Measurements from ENCODE around the gene DPY19L1. TPM values are rescaled to one million over a fixed set of nuclear protein-coding genes. Genes with fewer than 3 reads are reported as not detected.

The DPY19L1 gene
- total and polyA plus RNA-seq, 9 donors, result 14.7 to 34.0 (median 21.2) TPM

DNA sequence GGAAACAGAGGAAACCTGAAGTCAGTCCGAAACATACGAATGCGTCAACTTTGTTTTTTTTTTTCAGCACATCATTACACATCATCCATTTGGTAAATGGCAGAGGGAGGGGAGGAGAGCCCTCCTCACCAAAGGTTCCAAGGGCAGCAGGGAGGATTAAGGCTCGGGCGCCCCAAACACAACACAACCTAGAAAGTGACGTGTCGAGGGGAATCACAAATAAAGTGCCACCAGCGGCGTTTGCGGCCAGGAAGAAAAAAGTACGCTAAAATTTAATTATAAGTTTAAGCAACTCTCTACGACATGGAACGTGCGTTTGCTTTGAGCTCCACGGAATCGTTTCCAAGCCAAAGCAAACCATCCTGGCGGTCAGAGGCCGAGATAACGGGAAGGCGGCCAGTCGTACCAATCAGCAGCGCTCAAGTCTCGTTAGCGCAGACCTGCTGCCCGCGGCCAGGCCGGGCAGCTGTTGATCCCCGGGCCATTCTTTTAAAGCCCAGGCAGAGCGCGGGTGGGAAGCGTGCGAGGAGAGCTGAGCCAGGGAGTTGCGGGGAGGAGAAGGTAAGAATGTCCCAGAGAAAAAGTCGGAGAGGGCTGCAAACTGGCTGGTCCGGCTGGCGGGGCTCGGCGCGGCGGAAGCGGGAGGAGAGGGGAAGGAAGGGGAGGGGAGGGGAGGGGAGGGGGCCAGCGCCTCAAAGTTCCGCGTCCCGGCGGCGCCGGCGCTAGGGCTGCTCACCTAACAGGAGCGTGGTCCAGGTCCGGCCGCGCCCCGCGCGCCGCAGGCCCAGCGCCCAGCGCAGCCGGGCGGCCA lies 719 bp downstream of the DPY19L1 start:
- peak overlapping the region; percentile 70 for H3K4me3 ChIP-seq (ENCODE audit: low read length)
- peak overlapping the region; percentile 84 for H3K27ac ChIP-seq (ENCODE audit: low read length)
- under 1% methylated on average over 50 of the region's 61 CpGs for WGBS (ENCODE audit: insufficient coverage)
- H3K27me3 ChIP-seq (ENCODE audit: control insufficient read depth, insufficient read depth, low read length), result no peaks in the 10 kb centered on the region
- no peaks in the 10 kb centered on the region for H3K36me3 ChIP-seq (ENCODE audit: control insufficient read depth, insufficient read depth, low read length)
- H3K4me1 ChIP-seq (ENCODE audit: control insufficient read depth, insufficient read depth, low read length), result peaks cover 10% of the 10 kb centered on the region
- no peaks in the 10 kb centered on the region for H3K9me3 ChIP-seq (replicated peaks; ENCODE audit: control insufficient read depth, low read depth, low read length)
- DNase-seq, result peak; percentile 64

DNA sequence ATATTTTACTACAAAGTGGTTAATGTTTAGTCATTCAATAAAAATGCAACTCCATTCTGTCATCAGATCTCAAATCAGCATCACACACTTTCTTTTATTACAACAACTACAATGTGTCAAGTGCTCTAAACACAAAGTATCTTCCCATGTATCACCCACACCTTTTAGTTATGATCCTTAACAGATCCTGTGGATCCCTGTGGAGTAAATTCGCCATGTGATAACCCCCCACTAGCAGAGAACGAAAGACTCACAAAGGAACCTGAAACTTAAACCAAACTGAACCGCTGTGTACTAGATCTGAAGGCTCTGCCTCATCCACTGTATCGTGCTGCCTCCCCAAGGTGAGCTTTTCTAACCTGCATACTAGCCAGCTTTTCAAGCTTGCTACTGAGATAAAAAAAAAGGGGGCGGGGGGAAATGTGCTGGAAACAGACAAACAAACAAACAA lies 1.7 kb downstream of the DPY19L1 start:
- no peaks in the 10 kb centered on the region for H3K36me3 ChIP-seq (ENCODE audit: control insufficient read depth, insufficient read depth, low read length)
- DNase-seq, result peak; percentile 30
- no peaks in the 10 kb centered on the region for H3K9me3 ChIP-seq (replicated peaks; ENCODE audit: control insufficient read depth, low read depth, low read length)
- H3K27me3 ChIP-seq (ENCODE audit: control insufficient read depth, insufficient read depth, low read length), result no peaks in the 10 kb centered on the region
- 24% methylated on average over 2 of the region's 5 CpGs for WGBS (ENCODE audit: insufficient coverage)
- no peak overlapping the region for H3K4me3 ChIP-seq (ENCODE audit: low read length)
- no peak overlapping the region for H3K27ac ChIP-seq (ENCODE audit: low read length)
- H3K4me1 ChIP-seq (ENCODE audit: control insufficient read depth, insufficient read depth, low read length), result peaks cover 10% of the 10 kb centered on the region

DNA sequence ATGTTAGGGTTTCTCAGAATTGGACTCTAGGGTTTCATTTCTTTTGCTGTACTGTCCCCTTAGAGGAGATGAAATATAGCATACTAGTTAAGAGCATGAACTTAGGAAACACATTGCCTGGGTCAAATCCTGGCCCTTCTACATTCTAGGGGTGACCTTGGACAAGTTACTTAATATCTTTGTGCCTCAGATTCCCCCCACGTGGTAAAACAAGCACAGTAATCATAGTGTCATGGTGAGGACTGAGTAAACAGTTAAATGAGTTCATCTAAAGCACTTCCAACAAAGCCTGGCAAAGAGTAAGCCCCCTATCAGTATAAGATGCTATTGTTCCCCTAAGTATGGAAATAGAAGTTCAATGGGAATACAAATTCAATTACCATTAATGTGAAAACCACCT lies 5.1 kb downstream of the DPY19L1 start:
- WGBS (ENCODE audit: insufficient coverage), result no CpG with 5 or more reads among the region's 1 CpG
- H3K4me3 ChIP-seq (ENCODE audit: low read length), result no peak overlapping the region
- no peaks in the 10 kb centered on the region for H3K27me3 ChIP-seq (ENCODE audit: control insufficient read depth, insufficient read depth, low read length)

DNA sequence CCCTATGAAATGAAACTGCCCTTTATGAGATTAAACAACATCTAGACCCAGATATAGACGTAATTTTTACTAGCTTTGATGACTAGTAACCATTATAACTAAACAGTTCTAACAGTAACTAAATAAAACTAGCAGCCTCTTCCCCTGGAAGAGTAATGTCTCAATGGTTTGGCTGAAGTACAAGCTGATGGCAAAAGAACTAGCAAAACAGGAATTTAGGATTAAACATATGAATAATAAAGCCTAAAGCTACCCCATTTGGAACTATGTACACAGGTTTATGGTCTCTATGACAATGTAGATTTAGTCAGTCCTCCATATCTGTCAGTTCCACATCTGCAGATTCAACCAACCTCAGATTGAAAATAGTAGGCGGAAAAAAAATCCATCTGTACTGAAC lies 6.4 kb downstream of the DPY19L1 start:
- DNase-seq, result no peak
- Histone ChIP-seq H3K36me3 (ENCODE audit: control insufficient read depth, insufficient read depth, low read length) (no peaks in the 10 kb centered on the region), H3K4me3 (ENCODE audit: low read length) (no peak overlapping the region), H3K9me3 (replicated peaks; ENCODE audit: control insufficient read depth, low read depth, low read length) (no peaks in the 10 kb centered on the region), H3K4me1 (ENCODE audit: control insufficient read depth, insufficient read depth, low read length) (no peaks in the 10 kb centered on the region), H3K27me3 (ENCODE audit: control insufficient read depth, insufficient read depth, low read length) (no peaks in the 10 kb centered on the region), H3K27ac (ENCODE audit: low read length) (no peak overlapping the region)
- WGBS (ENCODE audit: insufficient coverage), result no CpG with 5 or more reads among the region's 2 CpGs

More for the DNA sequence above, 5.1 kb downstream of the DPY19L1 start:
- no peaks in the 10 kb centered on the region for H3K36me3 ChIP-seq (ENCODE audit: control insufficient read depth, insufficient read depth, low read length)
- no peaks in the 10 kb centered on the region for H3K9me3 ChIP-seq (replicated peaks; ENCODE audit: control insufficient read depth, low read depth, low read length)
- DNase-seq, result no peak
- H3K27ac ChIP-seq (ENCODE audit: low read length), result no peak overlapping the region
- H3K4me1 ChIP-seq (ENCODE audit: control insufficient read depth, insufficient read depth, low read length), result peaks cover 4% of the 10 kb centered on the region

DNA sequence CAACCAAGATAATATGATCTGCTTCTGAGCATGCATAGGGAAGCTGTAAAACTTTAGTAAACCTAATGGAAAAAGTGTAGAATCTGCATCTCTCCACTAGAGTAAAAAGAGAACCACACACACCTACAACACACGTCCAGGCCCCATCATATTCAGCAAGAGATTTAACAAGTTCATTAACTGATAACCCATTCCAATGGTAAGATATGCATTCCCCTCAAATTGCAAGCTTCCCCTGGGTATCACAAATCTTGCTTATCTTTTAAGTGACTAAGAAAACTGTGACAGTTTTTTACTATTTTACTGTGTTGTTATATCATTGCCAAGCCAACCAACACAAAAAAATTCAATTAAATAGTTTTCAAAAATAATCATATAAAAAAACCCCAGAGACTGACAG lies 8.0 kb downstream of the DPY19L1 start:
- no CpG with 5 or more reads among the region's 1 CpG for WGBS (ENCODE audit: insufficient coverage)

DNA sequence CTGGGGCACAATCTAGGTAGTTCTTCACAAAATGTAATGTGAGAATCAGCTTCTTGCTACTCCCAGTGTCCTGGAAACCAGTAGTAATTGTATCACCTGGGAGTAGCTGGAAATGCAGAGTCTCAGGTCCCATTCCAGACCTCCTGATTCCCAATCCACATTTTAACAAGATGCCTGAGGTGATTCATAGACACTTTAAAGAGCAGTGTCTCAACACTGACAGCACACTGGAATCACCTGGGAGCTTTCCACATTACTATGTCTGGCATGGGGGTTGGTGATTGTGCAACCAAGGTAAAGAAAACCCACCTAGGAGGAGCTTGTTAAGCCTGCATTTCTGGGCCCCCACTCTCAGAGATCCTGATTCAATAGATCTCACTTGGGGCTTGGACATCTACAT lies 11.1 kb downstream of the DPY19L1 start:
- no peak for DNase-seq
- H3K9me3 ChIP-seq (replicated peaks; ENCODE audit: control insufficient read depth, low read depth, low read length), result no peaks in the 10 kb centered on the region
- no peak overlapping the region for H3K27ac ChIP-seq (ENCODE audit: low read length)
- H3K4me3 ChIP-seq (ENCODE audit: low read length), result no peak overlapping the region
- H3K27me3 ChIP-seq (ENCODE audit: control insufficient read depth, insufficient read depth, low read length), result no peaks in the 10 kb centered on the region
- no peaks in the 10 kb centered on the region for H3K36me3 ChIP-seq (ENCODE audit: control insufficient read depth, insufficient read depth, low read length)
- no peaks in the 10 kb centered on the region for H3K4me1 ChIP-seq (ENCODE audit: control insufficient read depth, insufficient read depth, low read length)

More for the DNA sequence above, 8.0 kb downstream of the DPY19L1 start:
- no peak for DNase-seq
- Histone ChIP-seq H3K36me3 (ENCODE audit: control insufficient read depth, insufficient read depth, low read length) (no peaks in the 10 kb centered on the region), H3K27me3 (ENCODE audit: control insufficient read depth, insufficient read depth, low read length) (no peaks in the 10 kb centered on the region), H3K27ac (ENCODE audit: low read length) (no peak overlapping the region), H3K4me3 (ENCODE audit: low read length) (no peak overlapping the region), H3K4me1 (ENCODE audit: control insufficient read depth, insufficient read depth, low read length) (no peaks in the 10 kb centered on the region), H3K9me3 (replicated peaks; ENCODE audit: control insufficient read depth, low read depth, low read length) (no peaks in the 10 kb centered on the region)

DNA sequence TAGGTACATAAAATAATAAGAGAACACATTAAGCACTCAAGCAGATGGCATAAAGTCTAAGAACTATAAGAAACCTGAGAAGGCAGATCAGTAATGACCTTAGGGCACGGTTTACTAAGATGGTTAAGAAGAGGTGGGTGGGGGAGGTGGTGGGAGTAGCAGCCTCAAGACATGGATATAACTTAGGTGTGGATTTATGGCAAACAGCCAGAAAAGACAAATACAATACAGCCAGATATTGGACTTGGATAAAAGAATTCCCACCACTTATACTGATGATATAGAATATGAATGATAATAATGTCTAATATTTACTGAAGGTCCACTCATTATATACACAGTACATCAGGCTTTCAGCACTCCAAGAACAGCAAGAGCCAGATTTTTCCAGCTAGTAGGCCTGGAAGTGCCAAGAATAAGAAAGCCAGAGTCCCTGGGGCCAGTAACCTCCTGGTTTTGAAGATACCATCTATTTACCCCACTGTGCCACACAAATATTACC lies 11.9 kb downstream of the DPY19L1 start:
- WGBS (ENCODE audit: insufficient coverage), result 57% methylated on average over 1 of the region's 1 CpG
- no peaks in the 10 kb centered on the region for H3K4me1 ChIP-seq (ENCODE audit: control insufficient read depth, insufficient read depth, low read length)
- H3K27ac ChIP-seq (ENCODE audit: low read length), result no peak overlapping the region
- no peak overlapping the region for H3K4me3 ChIP-seq (ENCODE audit: low read length)
- H3K36me3 ChIP-seq (ENCODE audit: control insufficient read depth, insufficient read depth, low read length), result no peaks in the 10 kb centered on the region
- H3K27me3 ChIP-seq (ENCODE audit: control insufficient read depth, insufficient read depth, low read length), result no peaks in the 10 kb centered on the region
- DNase-seq, result no peak
- H3K9me3 ChIP-seq (replicated peaks; ENCODE audit: control insufficient read depth, low read depth, low read length), result no peaks in the 10 kb centered on the region

DNA sequence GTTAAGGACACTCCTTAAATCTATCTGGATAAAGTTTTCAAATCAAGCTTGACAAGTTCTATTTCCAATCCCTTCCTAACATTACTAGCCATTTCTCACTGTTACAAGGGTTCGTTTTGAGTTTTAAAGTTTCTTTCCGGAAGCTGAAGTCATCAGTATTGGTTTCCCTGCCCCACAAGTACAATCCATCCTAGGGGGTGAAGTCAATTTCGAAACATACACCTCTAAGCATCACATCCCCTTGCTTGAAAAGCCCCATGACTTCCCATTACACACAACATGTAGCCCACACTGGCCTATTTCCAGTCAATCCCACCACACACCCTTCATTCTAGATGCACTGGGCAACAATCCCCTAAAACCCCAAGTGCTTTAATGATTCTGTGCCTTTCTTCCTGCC lies 13.0 kb downstream of the DPY19L1 start:
- Histone ChIP-seq H3K27ac (ENCODE audit: low read length) (no peak overlapping the region), H3K9me3 (replicated peaks; ENCODE audit: control insufficient read depth, low read depth, low read length) (no peaks in the 10 kb centered on the region), H3K36me3 (ENCODE audit: control insufficient read depth, insufficient read depth, low read length) (no peaks in the 10 kb centered on the region), H3K4me3 (ENCODE audit: low read length) (no peak overlapping the region), H3K27me3 (ENCODE audit: control insufficient read depth, insufficient read depth, low read length) (no peaks in the 10 kb centered on the region), H3K4me1 (ENCODE audit: control insufficient read depth, insufficient read depth, low read length) (no peaks in the 10 kb centered on the region)
- no peak for DNase-seq
- WGBS (ENCODE audit: insufficient coverage), result 75% methylated on average over 1 of the region's 3 CpGs

DNA sequence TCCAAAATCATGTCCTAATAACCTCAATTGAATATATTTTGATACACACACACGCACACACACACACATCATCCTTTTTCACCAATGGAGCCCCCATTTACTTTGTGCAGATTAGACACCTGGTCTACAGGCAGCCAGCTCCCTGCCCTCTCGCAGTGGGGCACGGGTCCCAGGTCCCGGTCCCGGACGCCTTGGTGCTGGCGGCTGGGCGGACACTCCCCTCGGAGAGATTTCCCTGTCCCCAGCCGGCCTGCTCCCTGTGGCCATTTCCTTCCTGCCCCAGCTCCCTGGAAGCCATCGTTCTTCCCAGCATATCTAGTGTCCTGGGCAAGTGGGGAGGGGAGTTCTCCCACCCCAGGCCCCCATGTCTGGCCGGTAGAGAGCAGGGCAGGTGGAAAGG lies 14.6 kb downstream of the DPY19L1 start:
- no peaks in the 10 kb centered on the region for H3K36me3 ChIP-seq (ENCODE audit: control insufficient read depth, insufficient read depth, low read length)
- WGBS (ENCODE audit: insufficient coverage), result 88% methylated on average over 5 of the region's 12 CpGs
- no peak overlapping the region for H3K27ac ChIP-seq (ENCODE audit: low read length)
- H3K4me1 ChIP-seq (ENCODE audit: control insufficient read depth, insufficient read depth, low read length), result no peaks in the 10 kb centered on the region
- no peaks in the 10 kb centered on the region for H3K9me3 ChIP-seq (replicated peaks; ENCODE audit: control insufficient read depth, low read depth, low read length)
- no peak for DNase-seq
- no peaks in the 10 kb centered on the region for H3K27me3 ChIP-seq (ENCODE audit: control insufficient read depth, insufficient read depth, low read length)
- H3K4me3 ChIP-seq (ENCODE audit: low read length), result no peak overlapping the region

DNA sequence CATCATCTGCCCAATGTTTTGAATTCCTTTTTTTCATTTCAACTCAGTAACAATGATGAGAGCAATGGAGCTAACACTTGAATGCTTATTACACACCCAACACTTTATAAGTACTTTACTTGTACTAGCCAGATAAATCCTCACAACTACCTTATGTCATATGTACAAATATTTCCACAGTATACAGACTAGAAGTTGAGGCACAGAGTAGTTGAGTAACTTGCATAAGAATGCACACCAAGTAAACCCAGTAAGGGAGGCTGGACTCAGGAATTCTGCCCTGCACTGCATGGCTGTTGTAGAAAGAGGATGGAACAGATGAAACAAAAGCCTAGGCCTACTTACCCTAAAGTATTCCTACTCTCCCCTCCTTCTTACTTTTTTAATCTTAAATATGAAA lies 15.8 kb downstream of the DPY19L1 start:
- Histone ChIP-seq H3K27me3 (ENCODE audit: control insufficient read depth, insufficient read depth, low read length) (no peaks in the 10 kb centered on the region), H3K4me1 (ENCODE audit: control insufficient read depth, insufficient read depth, low read length) (no peaks in the 10 kb centered on the region), H3K36me3 (ENCODE audit: control insufficient read depth, insufficient read depth, low read length) (no peaks in the 10 kb centered on the region), H3K27ac (ENCODE audit: low read length) (no peak overlapping the region), H3K9me3 (replicated peaks; ENCODE audit: control insufficient read depth, low read depth, low read length) (no peaks in the 10 kb centered on the region), H3K4me3 (ENCODE audit: low read length) (no peak overlapping the region)
- no peak for DNase-seq

All from muscle of leg (tissue), 11 donors.